AG04450 (cell line): ENCODE measurements around the gene IQCK. TPM values are rescaled to one million over a fixed set of nuclear protein-coding genes. Genes with fewer than 3 reads are reported as not detected.

Experiments
- CTCF ChIA-PET: fragments of 300-600, 350-600 bp; formaldehyde crosslinking; extraction: SDS; loops from one replicate; lab custom pipeline; 2022; ENCODE audit warnings: antibody characterized with exemption, inconsistent platforms; lab: Charles Lee
- POLR2A ChIA-PET: fragments of 350-600 bp; formaldehyde crosslinking; extraction: SDS; loops from one replicate; lab custom pipeline; 2021; ENCODE audit warnings: antibody characterized with exemption, inconsistent platforms; lab: Yijun Ruan, JAX
- DNase-seq: peaks from one replicate; pipeline ENCODE4 v3.0.0-alpha.2; 2011; ENCODE audit warnings: low read depth, low spot score
- H3K27ac ChIP-seq: one replicate; pipeline ENCODE4 v1.5.1; 2012; ENCODE audit warnings: low read depth, low read length, control low read depth
- H3K27me3 ChIP-seq: one replicate; pipeline ENCODE4 v1.6.0; 2012; ENCODE audit warnings: low read length; ENCODE audit not compliant: control insufficient read depth, insufficient read depth
- H3K4me3 ChIP-seq: 2 replicates; pipeline ENCODE4 v1.5.1; 2011; ENCODE audit warnings: mild to moderate bottlenecking, low read depth, low read length, control low read depth
- H3K9me3 ChIP-seq: 2 replicates; pipeline ENCODE4 v1.5.1; 2012; ENCODE audit warnings: low read length; ENCODE audit not compliant: control insufficient read depth, insufficient read depth
- polyA plus RNA-seq: library from polyadenylated mRNA; depleted of rRNA; stranded (reverse); fragments of >200 nt; gene quantifications from 2 replicates; pipeline ENCODE4 v1.2.3, GENCODE V29; 2011
- TF ChIP-seq, protein P1 (sequence below): IDR thresholded peaks from 2 replicates; pipeline ENCODE4 v1.5.1; 2011; ENCODE audit warnings: low read depth, low read length, control low read depth, inconsistent platforms

The IQCK gene
- polyA plus RNA-seq, 1 experiment, result 18.0 TPM

- Histone ChIP-seq H3K9me3 (0 out of 2 replicates have a peak, but pooled peaks cover 3% of the 10 kb centered on the region), H3K4me3 (no peak overlapping the region), H3K27ac (no peak overlapping the region), H3K27me3 (no peaks in the 10 kb centered on the region)
- CTCF ChIA-PET, result interaction anchor here (0.6 to 1.9 kb wide), 4 partner anchors 164 to 227 kb away, joined by 4 to 8 read pairs (median 7); partner anchors contain the start of gene GPRC5B
- POLR2A ChIA-PET, result interaction anchor here (0.6 kb wide), 1 partner anchor 20 kb away, joined by 4 read pairs; no protein-coding TSS in a partner anchor
- no peak for DNase-seq
- TF ChIP-seq, protein P1, sequence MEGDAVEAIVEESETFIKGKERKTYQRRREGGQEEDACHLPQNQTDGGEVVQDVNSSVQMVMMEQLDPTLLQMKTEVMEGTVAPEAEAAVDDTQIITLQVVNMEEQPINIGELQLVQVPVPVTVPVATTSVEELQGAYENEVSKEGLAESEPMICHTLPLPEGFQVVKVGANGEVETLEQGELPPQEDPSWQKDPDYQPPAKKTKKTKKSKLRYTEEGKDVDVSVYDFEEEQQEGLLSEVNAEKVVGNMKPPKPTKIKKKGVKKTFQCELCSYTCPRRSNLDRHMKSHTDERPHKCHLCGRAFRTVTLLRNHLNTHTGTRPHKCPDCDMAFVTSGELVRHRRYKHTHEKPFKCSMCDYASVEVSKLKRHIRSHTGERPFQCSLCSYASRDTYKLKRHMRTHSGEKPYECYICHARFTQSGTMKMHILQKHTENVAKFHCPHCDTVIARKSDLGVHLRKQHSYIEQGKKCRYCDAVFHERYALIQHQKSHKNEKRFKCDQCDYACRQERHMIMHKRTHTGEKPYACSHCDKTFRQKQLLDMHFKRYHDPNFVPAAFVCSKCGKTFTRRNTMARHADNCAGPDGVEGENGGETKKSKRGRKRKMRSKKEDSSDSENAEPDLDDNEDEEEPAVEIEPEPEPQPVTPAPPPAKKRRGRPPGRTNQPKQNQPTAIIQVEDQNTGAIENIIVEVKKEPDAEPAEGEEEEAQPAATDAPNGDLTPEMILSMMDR, result peak; percentile 18; the same call in 1 of the 2 replicates
Observed at GRCh38 chr16:19680881-19681340, 37.2 kb upstream of the IQCK start.

DNA sequence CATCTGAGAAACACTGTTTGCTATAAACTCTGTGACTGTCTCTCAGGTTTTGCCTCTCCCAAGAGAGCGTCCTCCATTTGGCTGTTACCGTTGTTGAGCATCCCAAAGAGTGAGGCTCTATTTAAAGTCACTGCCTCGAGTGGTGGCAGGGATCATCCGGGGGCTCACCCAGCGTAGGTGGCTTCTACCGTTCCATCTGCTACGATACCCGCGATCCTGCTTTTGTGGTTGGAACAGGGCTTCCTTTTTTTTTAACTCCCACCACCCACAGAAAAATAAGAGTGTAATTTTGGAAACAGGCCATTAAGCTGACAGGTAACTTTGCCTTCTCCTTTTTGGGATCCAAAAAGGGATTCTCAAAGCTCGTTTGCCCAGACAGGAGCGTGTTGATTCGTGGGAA lies 36.4 kb upstream of the IQCK start:
- POLR2A ChIA-PET, result no interaction called here
- TF ChIP-seq, protein P1, result no peak

DNA sequence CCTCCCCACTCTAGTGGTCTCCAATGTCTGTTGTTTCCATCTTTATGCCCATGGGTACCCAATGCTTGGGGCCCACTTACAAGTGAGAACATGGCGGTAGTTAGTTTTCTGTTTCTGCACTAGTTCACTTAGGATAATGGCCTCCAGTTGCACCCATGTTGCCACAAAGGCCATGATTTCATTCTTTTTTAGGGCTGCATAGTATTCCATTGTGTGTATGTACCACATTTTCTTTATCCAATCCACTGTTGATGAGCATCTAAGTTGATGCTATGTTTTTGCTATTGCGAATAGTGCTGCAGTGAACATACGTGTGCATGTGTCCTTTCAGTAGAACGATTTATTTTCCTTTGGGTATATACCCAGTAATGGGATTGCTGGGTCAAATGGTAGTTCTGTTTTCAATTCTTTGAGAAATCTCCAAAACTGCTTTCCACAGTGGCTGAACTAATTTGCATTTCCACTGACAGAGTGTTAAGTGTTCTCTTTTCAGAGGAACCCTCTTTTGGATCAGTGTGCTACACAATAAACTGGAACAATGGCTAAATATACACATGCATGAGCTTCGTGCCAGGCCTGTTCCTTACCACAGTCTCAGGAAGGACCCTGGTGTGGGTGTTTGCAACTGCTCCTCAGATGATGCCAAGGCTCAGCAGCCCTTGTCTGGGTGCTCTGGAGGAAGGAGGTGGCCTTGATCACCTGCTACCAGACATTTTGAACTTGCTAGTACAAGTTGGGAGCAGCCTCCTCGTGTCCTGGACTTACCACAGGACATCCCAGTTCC lies 34.4 kb upstream of the IQCK start:
- TF ChIP-seq, protein P1, result no peak
- no peaks in the 10 kb centered on the region for H3K27me3 ChIP-seq
- ChIA-PET POLR2A (no interaction called here), CTCF (no interaction called here)
- DNase-seq, result no peak
- H3K9me3 ChIP-seq, result 0 out of 2 replicates have a peak, but pooled peaks cover 3% of the 10 kb centered on the region
- H3K4me3 ChIP-seq, result no peak overlapping the region
- no peak overlapping the region for H3K27ac ChIP-seq

More for the DNA sequence above, 36.4 kb upstream of the IQCK start:
- Histone ChIP-seq H3K27me3 (no peaks in the 10 kb centered on the region), H3K9me3 (0 out of 2 replicates have a peak, but pooled peaks cover 3% of the 10 kb centered on the region), H3K4me3 (no peak overlapping the region), H3K27ac (no peak overlapping the region)
- CTCF ChIA-PET, result interaction anchor here (1.5 to 1.9 kb wide), 3 partner anchors 203 to 226 kb away, joined by 4 to 8 read pairs (median 6); partner anchors contain the start of gene GPRC5B
- DNase-seq, result no peak

DNA sequence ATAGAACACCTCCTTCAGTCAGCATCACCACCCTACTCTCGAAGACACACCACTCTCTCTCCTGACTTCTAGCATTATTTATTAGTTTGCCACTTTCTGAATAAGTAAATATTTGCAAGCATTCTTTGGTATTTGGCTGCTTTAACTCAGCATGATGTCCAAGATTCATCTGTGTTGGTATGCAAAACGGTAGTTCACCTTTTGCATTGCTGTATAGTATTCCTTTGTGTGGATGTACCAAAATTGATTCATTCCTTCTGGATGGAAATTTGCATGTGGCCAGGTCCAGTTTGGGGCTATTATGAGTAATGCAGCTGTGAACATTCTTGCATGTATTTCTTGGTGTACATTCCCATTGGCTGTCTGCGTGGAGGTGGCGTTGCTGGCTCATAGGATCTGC lies 32.9 kb upstream of the IQCK start:
- Histone ChIP-seq H3K4me3 (no peak overlapping the region), H3K27ac (no peak overlapping the region), H3K9me3 (0 out of 2 replicates have a peak, but pooled peaks cover 3% of the 10 kb centered on the region), H3K27me3 (no peaks in the 10 kb centered on the region)
- POLR2A ChIA-PET, result no interaction called here
- TF ChIP-seq, protein P1, result no peak
- CTCF ChIA-PET, result no interaction called here
- no peak for DNase-seq

GRCh38 chr16:19687279-19687678 lies 30.8 kb upstream of the IQCK start:
- Histone ChIP-seq H3K27ac (no peak overlapping the region), H3K27me3 (no peaks in the 10 kb centered on the region), H3K9me3 (peaks cover 3% of the 10 kb centered on the region; the same call in 1 of the 2 replicates), H3K4me3 (no peak overlapping the region)
- ChIA-PET CTCF (interaction anchor here (0.6 kb wide), 1 partner anchor 12 kb away, joined by 3 read pairs; no protein-coding TSS in a partner anchor), POLR2A (no interaction called here)
- no peak for DNase-seq
- TF ChIP-seq, protein P1, result no peak
